NCI-H146 (cell line): ENCODE data around the gene CDH13.

Experiments
- DNase-seq: peaks from one replicate; lab custom pipeline; 2025; lab: John Stamatoyannopoulos, UW

CDH13 gene

DNA sequence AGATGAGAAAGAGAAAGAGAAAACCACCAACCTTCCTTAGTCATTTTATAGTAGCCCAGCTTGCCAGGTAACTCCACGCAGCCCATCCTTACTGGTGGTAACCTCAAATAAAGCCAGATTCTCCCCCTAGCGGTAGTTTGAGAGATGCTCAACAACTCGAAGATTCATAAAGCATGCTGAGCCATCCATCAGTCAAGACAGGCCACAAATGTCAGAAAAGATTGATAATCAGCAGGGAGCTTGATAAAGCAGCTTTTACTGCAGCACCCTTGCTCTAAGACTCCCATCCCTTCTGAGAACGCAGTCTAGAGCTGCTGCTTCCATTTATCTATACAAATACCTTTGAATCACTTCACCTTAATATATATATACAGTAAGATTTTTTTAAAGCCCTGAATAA, 729.5 kb downstream of the CDH13 start:
- DNase-seq: peak; percentile 74

DNA sequence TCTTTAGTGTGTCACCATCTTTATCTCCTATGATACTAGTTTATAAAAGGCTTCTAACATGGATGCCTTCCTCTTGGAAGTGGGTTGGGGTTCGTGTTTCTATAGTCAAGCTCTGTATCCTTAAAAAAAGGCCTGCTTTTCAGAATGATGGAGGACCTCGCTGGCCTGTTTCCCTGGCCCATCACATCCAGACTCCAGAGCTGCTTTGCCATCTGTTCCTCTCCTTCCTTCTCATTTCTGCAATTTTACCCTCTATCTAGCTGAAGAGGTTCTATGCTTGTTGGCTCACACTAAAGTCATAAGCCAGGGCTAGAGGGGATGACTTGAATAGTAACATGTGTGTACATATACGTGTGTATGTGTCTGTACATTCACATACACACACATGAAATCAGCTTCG, 730.2 kb downstream of the CDH13 start:
- no peak for DNase-seq

DNA sequence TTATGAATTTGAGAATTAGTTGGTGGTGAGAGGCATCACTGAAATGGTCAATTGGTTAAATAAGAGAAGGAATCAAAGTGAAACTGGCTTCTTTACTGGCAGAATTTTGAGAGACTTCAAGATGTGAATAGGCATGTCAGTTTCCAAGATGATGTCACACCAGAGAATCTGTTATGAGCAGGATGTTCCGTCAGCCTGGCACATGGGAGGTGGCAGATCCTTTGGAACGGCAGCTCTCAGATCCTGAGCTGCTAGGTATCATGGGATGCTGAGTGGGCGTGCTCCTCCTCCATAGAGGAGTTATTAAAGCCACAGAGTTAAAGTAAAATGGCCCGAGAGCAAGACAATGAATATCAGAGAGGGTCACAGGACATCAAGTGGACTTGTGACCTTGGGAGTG, 736.8 kb downstream of the CDH13 start:
- no peak for DNase-seq

DNA sequence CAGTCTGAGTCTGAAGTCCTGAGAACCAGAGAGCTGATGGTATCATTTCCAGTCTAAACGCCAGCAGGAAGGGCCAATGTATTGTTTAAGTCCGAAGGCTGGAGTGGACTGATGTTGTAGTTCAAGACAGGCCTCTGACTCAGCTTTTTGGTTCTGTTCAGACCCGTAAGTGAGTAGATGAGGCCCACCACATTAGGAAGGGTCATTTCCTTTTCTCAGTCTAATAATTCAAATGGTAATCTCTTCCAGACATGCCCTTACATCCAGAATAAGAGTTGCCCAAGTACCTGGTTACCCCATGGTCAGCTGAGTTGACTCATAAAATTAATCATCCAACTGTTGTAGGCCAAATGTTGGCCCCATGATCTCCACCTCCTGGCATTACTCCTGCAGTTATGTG, 738.4 kb downstream of the CDH13 start:
- no peak for DNase-seq

DNA sequence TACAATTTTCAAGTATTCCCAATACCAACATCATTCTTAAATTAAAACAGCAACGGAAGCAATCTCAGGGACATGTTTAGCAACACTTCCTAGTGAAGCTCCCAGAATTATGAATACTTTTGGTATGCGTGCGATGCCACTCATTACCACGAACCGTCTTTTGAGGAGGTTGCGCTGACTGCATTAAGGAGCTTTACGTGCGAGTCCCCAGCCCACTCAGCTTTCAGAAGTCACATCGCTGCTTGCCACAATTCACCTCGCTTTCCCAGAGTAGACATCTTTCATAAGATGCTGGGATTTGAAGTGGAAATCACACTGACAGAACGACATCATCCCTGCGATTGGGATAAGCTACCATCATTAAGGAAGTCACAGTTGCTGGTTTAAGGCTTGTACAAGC, 739.5 kb downstream of the CDH13 start:
- DNase-seq: no peak

DNA sequence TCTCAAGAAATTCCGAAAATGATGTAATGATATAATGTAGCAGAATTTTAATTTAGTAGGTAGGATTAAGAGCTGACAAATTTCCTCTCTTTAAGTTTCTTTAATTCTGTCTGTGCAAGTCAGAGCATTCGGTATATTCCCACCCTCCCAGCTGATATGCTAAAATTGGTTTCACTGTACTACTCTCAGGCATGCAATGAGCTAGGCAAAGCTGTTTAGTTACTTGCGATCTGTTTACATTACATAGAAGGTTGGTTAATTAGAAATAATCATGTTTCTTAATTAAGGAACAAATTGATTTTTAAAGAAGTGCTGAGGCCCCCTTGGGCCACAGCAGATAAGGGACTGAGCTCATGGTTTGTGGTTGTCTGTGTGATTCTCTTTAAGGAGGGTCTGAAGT, 748.2 kb downstream of the CDH13 start:
- no peak for DNase-seq

DNA sequence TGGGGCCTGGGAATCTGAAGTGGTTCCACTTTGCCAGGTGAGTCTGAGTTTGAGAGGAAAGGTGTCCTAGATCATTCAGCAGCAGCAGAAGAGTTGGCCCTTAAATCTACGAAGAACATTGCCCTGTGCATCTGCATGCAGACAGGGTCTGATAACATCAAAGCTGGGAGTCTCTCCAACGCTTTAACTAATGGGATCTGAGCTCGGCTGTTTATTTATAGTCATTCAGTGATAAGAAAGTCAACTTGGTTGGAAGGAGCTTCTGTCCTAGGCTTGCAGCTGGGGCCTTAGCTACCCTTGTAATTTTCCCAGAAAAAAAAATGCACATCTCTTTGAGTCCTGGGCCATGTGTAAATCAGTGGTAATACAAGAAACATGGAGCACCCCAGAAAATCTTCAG, 763.0 kb downstream of the CDH13 start:
- no peak for DNase-seq

DNA sequence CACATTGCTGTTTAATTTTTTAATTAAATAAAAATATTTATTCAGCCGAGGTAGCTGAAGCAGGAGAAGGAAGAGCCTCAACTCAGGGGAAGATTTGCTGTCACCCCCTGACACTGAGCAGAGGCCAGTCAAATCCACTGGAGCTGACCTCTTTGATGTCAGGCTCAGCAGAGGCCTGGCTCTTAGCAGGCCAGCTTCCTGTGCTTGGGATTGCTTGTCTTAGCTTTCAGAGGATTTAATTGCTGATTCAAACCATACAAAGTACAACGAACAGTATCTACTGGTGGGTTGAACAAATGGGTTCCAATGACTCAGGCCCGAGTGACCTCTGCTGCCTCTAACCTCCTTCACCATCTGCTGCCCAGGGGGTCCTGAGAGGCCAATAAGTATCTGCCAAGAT, 764.0 kb downstream of the CDH13 start:
- DNase-seq: no peak

DNA sequence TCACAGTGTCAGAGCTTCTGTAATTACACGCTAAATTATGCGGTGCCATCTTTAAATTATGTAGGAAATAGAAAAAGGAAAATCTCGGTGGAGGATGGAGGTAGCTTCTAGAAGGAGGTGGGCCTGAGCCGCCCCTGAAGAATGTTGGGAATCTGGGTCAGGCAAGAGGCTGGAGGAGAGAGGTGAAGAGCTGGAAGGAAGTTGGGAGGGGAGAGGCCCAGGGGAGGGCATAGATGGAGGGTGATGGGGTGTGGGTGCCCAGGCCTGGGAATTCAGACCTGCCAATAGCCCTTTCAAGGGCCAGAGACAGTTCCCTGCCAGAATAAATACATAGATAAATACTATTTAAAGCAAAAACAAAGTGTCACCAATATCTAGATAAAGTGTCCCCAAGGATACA, 766.0 kb downstream of the CDH13 start:
- no peak for DNase-seq

DNA sequence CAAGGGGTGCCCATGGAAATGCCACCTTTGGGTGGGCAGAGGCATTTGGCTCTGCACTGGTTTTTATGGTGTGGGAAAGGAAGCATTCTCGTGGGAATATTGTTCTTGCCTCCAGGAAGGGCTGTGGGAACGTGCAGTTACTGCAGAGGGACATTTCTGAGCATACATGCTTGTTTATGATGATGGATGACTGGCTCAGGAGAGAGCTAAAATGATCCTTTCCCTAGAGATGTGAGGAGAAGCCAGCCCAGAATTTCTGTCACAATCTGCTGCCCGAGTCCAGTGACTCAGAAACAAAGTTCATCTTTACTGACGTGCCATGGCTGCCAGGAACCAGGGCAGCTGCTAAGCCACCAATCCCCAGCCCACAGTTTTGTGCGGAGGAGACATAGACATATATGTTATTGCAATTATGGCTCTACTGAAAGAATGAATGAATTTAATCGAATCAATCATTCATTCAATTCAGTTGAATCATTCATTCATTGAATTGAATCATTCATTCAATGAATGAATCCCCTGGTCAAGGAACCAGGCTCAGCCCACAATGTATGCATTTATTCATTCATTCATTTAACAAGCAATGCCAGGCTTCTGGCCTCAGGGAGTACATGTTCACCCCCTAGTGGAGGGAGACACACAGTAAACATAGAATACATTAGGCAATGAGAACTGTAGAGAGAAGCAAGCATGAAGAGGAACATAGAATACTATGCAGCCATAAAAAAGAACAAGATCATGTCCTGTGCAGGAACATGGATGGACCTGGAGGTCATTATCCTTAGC, 766.6 kb downstream of the CDH13 start:
- no peak for DNase-seq

DNA sequence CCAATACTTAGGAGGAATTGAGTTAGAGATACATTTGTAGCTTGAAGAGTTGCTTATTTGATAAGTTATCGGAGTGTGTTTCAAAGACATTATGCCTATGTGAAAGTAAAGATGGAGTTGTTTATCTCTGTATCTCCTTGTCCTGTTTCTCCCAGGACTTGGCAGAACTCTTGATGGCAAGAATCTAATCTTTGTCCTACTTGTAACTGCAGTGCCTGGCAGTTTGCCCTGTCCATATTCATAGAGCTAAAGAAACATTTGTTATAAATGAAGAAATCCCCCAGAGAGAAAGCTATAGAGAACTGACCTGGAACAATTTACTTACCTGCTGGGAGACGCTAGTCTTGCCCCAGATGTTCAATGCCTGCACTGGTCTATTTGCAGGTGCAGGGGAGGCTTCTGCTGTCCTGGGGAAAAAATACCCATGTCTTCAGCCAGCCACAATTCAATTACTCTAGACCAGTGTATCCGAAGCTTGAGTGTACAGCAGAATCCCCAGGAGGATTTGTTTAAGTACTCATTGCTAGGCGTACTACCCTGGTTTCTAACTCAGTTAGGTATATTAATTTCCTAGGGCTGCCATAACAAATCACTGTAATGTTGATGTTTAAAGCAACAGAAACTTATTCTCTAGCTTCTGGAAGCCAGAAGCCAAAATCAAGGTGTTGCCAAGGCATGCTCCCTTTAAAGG, 771.0 kb downstream of the CDH13 start:
- DNase-seq: no peak

DNA sequence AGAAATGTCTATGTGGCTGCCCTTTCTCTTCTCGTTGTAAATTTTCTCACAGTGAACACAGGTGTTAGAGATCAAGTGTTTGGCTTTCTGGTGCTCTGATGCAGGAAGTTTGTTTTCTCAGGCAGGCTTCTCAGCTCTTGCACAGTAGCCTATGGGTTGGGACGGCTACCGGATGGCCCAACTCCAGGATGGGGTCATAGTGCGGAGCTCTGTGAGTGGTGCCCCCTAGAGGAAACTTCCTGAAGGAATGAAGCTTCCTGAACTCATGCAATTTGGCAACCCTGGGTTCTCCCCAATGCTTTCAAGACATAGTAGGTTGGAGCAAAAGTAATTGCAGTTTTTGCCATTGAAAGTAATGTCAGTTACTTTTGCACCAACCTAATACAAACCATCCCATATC, 773.5 kb downstream of the CDH13 start:
- DNase-seq: no peak

DNA sequence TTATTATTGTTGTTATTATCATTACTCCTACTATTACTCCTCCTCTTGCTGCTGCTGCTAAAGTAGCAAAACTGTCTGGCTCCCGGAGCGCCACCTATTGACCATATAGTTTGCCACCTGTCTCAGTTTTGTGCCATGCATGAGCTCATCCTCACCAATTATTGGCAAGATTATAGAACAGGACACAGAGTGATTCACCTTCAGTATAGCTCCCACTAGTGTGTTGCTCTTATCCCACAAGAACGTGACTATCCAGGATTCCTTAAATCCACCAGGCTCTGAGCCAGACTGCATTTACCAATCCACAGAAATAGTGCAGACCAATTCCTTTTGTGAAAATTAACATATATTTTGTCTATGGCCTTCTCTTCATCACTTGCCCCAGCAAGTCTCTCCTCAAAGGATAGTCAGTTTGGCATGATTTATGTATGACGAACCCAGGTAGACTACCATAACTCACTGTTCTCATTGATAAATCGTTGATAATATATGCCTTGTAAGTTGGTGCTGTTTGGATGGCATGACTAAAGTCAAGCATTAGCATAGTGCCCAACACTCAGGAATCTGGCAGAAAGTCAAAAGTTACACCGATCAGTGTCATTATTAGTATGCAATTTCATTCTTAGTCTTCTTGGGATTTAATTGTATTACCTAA, 775.5 kb downstream of the CDH13 start:
- DNase-seq: no peak

DNA sequence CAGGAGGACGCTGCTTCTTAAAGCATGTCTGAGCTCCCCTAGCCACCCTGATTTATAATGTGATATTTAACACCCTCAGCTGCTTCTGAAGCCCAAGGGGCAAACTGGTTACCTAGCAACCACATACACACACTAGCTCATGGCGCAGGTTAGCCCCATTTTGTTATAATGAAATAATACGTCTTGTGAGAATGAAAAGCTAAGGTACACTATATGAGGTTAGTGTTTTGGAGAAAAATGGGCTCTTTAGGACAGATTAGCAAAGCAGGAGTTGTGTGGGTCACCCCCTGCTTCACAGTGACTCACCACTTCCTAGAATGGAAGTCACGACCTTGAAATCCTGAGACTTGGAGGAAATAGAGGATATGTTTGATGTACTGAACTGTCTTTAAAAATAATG, 776.2 kb downstream of the CDH13 start:
- no peak for DNase-seq

DNA sequence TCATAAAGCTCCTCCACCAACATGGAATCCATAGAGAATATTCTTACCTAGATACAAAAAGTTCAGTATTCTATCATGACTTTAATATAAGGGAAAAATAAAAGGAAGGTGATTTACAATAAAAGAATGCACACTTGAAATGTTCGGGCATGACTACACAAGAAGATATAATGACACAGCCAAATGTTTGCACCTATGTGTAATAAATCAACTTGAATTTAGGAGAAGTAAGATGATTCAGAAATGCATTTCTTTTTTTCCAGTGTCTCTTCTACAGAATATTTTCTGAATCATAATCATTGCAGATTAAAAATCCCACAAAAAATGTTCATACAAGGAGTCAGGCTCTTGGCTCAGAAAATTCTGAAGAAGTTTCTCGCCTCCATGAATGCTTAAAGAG, 777.0 kb downstream of the CDH13 start:
- no peak for DNase-seq

DNA sequence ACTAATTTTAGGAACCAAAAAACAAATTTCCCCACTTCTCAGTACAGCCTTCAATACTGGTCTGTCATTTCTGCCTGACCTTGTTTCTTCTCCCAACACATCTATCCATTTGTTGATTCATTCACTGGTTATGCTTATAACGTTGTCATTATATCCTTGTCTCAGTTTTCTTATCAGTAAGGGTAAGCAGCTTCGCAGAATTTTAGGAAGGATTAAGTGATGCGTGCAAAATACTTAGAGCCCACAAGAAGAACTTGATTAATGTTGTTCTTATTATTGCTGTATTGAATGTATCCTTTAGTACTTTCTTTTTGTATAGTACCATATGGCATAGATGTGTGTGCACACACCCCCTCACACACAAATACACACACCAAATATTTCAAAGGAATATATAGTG, 777.5 kb downstream of the CDH13 start:
- no peak for DNase-seq

DNA sequence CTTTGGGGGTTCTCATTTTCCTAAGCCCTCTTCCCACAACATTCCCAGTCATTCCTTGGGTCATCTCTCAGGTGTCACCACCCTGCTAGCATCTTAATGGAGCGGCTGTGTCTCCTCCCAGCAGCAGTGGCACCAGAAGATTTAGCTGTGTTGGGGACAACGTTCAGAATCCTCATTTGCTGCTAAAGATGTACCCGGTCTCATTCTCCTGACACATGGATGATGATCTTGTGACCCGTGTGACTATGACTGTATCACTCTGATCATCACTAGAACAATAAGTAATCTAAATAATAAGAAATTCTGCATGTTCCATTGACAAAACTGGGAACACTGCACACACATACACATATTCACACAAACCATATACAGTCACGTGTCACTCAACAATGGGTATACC, 781.2 kb downstream of the CDH13 start:
- DNase-seq: no peak

DNA sequence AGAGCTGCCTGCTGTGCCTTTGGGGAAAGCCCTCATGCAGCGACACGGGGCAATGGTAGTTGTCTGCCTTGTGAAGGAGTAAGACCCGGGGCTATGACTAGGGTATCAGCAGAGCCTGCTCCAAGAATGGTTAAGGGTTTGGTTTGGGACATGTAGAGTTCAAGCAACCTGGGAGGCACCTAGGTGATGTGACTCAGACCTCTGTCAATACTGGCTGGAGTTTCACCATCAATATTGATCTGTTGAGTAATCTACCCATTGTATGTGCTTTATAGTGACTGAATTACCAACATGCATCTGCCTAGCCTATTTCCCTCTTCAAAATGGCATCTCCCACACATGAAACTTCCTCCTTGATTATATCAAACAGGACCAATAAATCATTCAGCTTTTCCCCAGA, 782.6 kb downstream of the CDH13 start:
- no peak for DNase-seq

DNA sequence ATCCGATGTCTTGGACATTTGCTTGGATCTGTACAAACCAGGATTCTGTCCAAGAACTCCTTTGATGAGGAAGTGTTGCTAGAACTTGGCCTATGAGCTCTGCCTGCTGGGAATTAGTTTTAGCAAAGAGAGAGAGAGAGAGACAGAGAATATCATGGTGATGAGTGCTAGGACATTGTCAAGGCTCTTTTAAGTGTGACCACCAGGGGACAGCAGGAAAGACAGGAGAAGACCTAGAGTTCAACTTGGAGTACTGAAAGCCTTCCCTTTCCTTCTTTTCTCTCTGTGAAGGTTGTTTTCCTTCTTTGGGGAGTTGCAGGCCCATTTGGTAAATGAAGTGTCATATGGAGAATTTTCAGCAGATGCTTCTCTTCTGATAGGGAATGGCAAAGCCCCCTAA, 791.8 kb downstream of the CDH13 start:
- DNase-seq: no peak

DNA sequence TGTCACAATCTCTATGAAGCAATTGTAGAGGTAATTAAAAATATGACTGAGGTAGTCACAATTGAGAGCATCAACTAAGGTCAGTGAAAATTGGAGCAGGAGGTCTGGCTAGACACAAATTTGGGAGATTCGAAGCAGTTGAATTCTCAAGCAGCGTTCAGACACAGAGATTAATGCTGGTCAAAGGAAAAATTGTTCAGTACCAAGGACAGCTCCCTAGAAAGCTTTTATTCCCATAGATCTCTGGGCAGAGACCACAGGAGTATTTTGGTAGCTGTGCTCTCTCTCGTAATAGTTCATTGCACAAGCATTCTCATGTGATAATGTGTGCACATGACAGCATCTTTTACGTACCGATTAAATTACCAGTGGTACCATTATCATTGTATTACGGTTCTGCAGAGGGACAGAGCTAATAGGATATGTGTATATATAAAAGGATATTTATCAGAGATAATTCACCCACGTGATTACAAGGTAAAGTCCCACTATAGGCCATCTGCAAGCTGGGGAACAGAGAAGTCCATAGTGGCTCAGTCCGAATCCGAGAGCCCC, 793.5 kb downstream of the CDH13 start:
- no peak for DNase-seq

DNA sequence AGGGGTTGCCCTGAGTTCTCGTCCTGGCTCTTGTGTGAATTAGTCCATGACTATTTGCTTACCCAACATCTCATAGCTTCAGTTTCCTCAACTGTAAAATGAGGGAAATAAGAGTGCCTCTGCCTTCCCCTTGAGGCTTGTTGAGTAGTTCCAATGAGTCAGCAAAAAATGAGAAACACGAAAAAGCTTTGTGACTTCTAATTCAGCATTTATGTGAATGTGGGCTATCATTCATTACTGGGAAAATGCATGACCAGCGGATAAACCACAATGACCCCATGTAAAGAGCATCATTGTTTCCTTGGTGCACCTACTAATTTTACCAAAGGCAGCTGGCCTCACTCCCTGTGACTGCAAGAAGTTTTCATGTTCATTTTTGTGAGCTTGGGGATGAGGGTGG, 806.4 kb downstream of the CDH13 start:
- DNase-seq: no peak

DNA sequence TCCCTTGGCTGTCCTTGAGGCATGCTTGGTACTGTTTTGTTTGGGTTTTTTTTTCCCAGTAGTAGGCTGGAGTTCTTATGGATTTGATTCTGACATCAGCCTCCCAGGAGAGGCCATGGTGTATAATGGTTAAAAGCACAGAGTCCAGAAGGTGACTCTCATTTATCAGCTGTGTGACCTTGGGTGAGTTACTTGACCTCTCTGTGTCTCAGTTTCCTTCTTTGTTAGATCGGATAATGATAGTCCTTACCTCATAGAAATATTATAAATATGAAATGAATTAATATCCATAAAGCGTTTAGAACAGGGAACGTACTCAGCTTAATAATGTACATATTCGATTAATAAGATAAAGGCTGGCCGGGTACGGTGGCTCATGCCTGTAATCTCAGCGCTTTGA, 810.3 kb downstream of the CDH13 start:
- no peak for DNase-seq

DNA sequence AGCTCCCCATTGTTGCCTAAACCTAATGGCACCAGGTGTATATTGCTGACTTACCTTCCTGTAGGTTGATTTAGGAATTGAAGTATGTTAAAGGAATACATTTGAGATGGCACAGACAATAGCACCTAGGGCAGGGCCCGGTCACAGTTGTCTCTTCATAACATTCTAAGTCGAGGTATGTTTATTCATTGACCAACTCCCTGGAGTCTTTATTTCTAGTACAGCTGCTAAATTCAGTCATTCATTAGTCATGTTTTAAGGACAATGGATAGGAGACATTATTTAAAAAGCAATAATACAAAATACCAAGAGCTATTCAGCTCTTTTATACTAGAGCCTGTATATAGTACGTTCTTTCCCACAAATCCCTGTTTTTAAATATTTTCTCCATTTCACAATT, 811.6 kb downstream of the CDH13 start:
- no peak for DNase-seq
